A549 (cell line): ENCODE data around the gene AFMID. TPM values are rescaled to one million over a fixed set of nuclear protein-coding genes. Genes with fewer than 3 reads are reported as not detected.
A peak's percentile ranks its signal among the peaks of the same experiment; 100 is the strongest.

Experiments used
- ATAC-seq, 2 experiments: fragments of 200-7000 bp in 1 of 2; fragments of >200 bp in 1 of 2; cut with Nextera tagmentation in 1 of 2; cut with Tn5 transposase in 1 of 2; 3 replicates each; pipeline versions ENCODE4 v1.8.0 to v1.9.1; 2018 to 2020; ENCODE audit warnings: mild to moderate bottlenecking in 1 of 2, moderate library complexity in 1 of 2
- CTCF ChIA-PET: fragments of 300-600 bp; sonication (Branson Sonifier 250); formaldehyde crosslinking; extraction: SDS; loops from one replicate; lab custom pipeline; 2021; ENCODE audit warnings: antibody characterized with exemption, inconsistent platforms; lab: Yijun Ruan, JAX
- POLR2A ChIA-PET: fragments of 350-600 bp; formaldehyde crosslinking; extraction: SDS; loops from one replicate; lab custom pipeline; 2021; ENCODE audit warnings: antibody characterized with exemption, inconsistent platforms; lab: Yijun Ruan, JAX
- DNase-seq, 2 experiments: peaks; one replicate each; pipeline versions ENCODE4 v3.0.0 to v3.0.0-alpha.2; 2011 to 2016; ENCODE audit warnings: low read depth in 1 of 2, low spot score in 1 of 2
- FAIRE-seq: peaks from 2 replicates; lab custom pipeline; 2011; peaks lifted over from hg19 to GRCh38; lab: Jason Lieb, UNC
- H3K27ac ChIP-seq, 2 experiments: fragments of >200 bp; sonication (Bioruptor Twin); formaldehyde crosslinking; 3 replicates each; pipeline ENCODE4 v1.5.1; 2016 to 2017
- H3K4me1 ChIP-seq: fragments of >200 bp; sonication (Bioruptor Twin); formaldehyde crosslinking; 3 replicates; pipeline ENCODE4 v1.6.1; 2016
- H3K4me2 ChIP-seq: fragments of >200 bp; sonication (Bioruptor Twin); formaldehyde crosslinking; 3 replicates; pipeline ENCODE4 v1.6.1; 2016
- H3K4me3 ChIP-seq: fragments of >200 bp; sonication (Bioruptor Twin); formaldehyde crosslinking; 3 replicates; pipeline ENCODE4 v1.5.1; 2016
- H3K9me3 ChIP-seq: fragments of >200 bp; sonication (Bioruptor Twin); formaldehyde crosslinking; 3 replicates; pipeline ENCODE4 v1.6.1; 2016
- CHD4 ChIP-seq: fragments of 200-600 bp; sonication (generic); IDR thresholded peaks from 2 replicates; pipeline ENCODE4 v1.6.1; 2016; ENCODE audit warnings: antibody characterized with exemption, mild to moderate bottlenecking, borderline replicate concordance
- CTCF ChIP-seq: fragments of >200 bp; sonication (Bioruptor Twin); formaldehyde crosslinking; IDR thresholded peaks from 3 replicates; pipeline ENCODE4 v1.5.1; 2016
- EHF ChIP-seq: fragments of 250-450 bp; sonication (Bioruptor Pico); IDR thresholded peaks from 2 replicates; pipeline ENCODE4 v1.5.0; 2020; ENCODE audit warnings: mild to moderate bottlenecking
- ESRRA ChIP-seq: fragments of 150-350 bp; IDR thresholded peaks from 2 replicates; pipeline ENCODE4 v1.6.1; 2014; ENCODE audit warnings: mild to moderate bottlenecking, low read length, borderline replicate concordance
- HEYL ChIP-seq: fragments of 250-450 bp; sonication (Bioruptor Pico); IDR thresholded peaks from 2 replicates; pipeline ENCODE4 v1.8.0; 2021; ENCODE audit warnings: mild to moderate bottlenecking, moderate library complexity
- HOXA7 ChIP-seq: fragments of 250-450 bp; sonication (Bioruptor Pico); IDR thresholded peaks from 2 replicates; pipeline ENCODE4 v1.5.0; 2020; ENCODE audit warnings: mild to moderate bottlenecking, moderate library complexity
- JUNB ChIP-seq: fragments of >200 bp; sonication (Bioruptor Twin); formaldehyde crosslinking; IDR thresholded peaks from 2 replicates; pipeline ENCODE4 v1.6.1; 2016
- KDM1A ChIP-seq: fragments of 200-600 bp; sonication (generic); IDR thresholded peaks from 2 replicates; pipeline ENCODE4 v1.6.1; 2016; ENCODE audit warnings: low read depth, mild to moderate bottlenecking
- RARB ChIP-seq: fragments of 250-450 bp; sonication (Bioruptor Pico); IDR thresholded peaks from 2 replicates; pipeline ENCODE4 v1.8.0; 2021; ENCODE audit warnings: mild to moderate bottlenecking, moderate library complexity
- RNF2 ChIP-seq: fragments of 200-600 bp; sonication (generic); IDR thresholded peaks from 2 replicates; pipeline ENCODE4 v1.6.1; 2016; ENCODE audit warnings: low read depth, mild to moderate bottlenecking, antibody characterized with exemption, moderate library complexity, borderline replicate concordance
- SREBF2 ChIP-seq: fragments of 450-650 bp; IDR thresholded peaks from 2 replicates; pipeline ENCODE4 v1.6.1; 2014; ENCODE audit warnings: mild to moderate bottlenecking, moderate library complexity
- ZFP36 ChIP-seq: fragments of 450-650 bp; IDR thresholded peaks from 2 replicates; pipeline ENCODE4 v1.6.1; 2014; ENCODE audit warnings: borderline replicate concordance; ENCODE audit not compliant: partially characterized antibody
- WGBS: methylation state at CpG from one replicate; pipeline ENCODE4 v1.1.6; 2017; ENCODE audit errors: missing lambda C conversion rate; 5-methylcytosine and 5-hydroxymethylcytosine counted together
- polyA plus RNA-seq, 4 experiments: library from polyadenylated mRNA; depleted of rRNA in 3 of 4; stranded (reverse); fragments of >200 nt; fragmentation: RNase III in 1 of 4; extraction: RNeasy Plus Mini Kit Qiagen cat#74134 plus additional on column Dnase treatment in 1 of 4; gene quantifications; 2 replicates in 3 of 4; 3 replicates in 1 of 4; pipeline ENCODE4 v1.2.3, GENCODE V29; 2011 to 2017
- TF ChIP-seq, protein P1 (sequence below): IDR thresholded peaks from 2 replicates; pipeline ENCODE4 v1.6.1; 2012; ENCODE audit warnings: low read depth, borderline replicate concordance
- TF ChIP-seq, protein P2 (sequence below): fragments of 450-650 bp; IDR thresholded peaks from 2 replicates; pipeline ENCODE4 v1.6.1; 2014; ENCODE audit warnings: antibody characterized with exemption
- TF ChIP-seq, protein P3 (sequence below): IDR thresholded peaks from 2 replicates; pipeline ENCODE4 v1.6.1; 2012
- TF ChIP-seq, protein P4 (sequence below): fragments of >200 bp; sonication (Bioruptor Twin); formaldehyde crosslinking; IDR thresholded peaks from 3 replicates; pipeline ENCODE4 v1.6.1; 2016

AFMID gene
- polyA plus RNA-seq, 2 of the 4 experiments (the other 2 are of a cell fraction), result 33.4 to 43.4 TPM

GRCh38 chr17:78253946-78254672 lies 66.9 kb downstream of the AFMID start (continued):
- TF ChIP-seq HOXA7 (CRISPR knock-in tag) (no peak), EHF (CRISPR knock-in tag) (no peak)
- TF ChIP-seq, protein P1, sequence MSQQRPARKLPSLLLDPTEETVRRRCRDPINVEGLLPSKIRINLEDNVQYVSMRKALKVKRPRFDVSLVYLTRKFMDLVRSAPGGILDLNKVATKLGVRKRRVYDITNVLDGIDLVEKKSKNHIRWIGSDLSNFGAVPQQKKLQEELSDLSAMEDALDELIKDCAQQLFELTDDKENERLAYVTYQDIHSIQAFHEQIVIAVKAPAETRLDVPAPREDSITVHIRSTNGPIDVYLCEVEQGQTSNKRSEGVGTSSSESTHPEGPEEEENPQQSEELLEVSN, result 0 out of 2 replicates have a peak, but pooled peaks have one; percentile 42

GRCh38 chr17:78255029-78255656 lies 68.0 kb downstream of the AFMID start:
- ATAC-seq (no peak), DNase-seq (no peak), FAIRE-seq (no peak)
- CTCF ChIA-PET, result interaction anchor here (0.6 to 11.6 kb wide), 12 partner anchors 10 to 786 kb away, joined by 3 to 190 read pairs (median 6); partner anchors contain the start of gene BIRC5
- Histone ChIP-seq H3K9me3 (no peaks in the 10 kb centered on the region), H3K4me1 (peaks cover 13% of the 10 kb centered on the region), H3K27ac (no peak overlapping the region), H3K4me2 (no peak overlapping the region), H3K4me3 (no peak overlapping the region)
- TF ChIP-seq KDM1A, result no peak
- TF ChIP-seq, protein P2, sequence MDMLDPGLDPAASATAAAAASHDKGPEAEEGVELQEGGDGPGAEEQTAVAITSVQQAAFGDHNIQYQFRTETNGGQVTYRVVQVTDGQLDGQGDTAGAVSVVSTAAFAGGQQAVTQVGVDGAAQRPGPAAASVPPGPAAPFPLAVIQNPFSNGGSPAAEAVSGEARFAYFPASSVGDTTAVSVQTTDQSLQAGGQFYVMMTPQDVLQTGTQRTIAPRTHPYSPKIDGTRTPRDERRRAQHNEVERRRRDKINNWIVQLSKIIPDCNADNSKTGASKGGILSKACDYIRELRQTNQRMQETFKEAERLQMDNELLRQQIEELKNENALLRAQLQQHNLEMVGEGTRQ, result no peak
- no peak for TF ChIP-seq ZFP36
- POLR2A ChIA-PET, result interaction anchor here (1.1 kb wide), 1 partner anchor 104 kb away, joined by 4 read pairs; no protein-coding TSS in a partner anchor
- WGBS, result 80% methylated on average over 18 of the region's 18 CpGs

DNA sequence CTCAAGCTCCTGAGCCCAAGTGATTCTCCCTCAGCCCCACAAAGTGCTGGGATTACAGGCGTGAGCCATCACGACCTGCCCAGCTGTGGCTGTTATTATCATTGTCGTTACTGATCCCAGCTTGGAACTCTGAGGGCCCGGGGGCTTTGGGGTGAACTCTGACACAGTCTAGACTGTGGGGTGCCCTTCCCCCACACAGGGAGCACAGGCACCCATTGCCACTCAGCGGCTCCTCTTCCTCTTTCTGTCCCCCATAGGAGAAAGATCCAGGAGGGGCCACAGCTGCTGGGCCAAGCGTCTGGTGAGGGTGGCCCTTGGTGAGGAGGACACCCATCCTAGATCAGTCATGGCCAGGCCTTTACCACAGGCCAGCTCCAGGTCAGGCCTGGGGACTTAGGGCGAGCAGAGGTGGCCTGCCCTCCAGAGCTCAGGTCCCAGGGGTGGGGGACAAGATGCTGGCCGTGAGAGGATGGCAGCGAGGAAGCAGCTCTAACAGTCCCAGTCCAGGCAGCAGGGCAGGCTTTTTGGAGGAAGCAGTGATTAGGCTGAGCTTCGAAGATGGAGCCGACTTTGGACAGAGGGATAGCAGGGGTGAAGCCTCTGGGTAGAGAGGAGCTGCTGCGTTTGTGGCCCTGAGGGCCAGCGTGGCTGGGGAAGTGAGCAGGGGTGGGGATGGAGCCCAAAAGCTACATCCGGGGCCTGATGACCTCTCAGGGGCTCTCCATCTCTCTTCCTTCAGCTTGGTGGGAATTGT lies 69.0 kb downstream of the AFMID start:
- ChIA-PET CTCF (interaction anchor here (0.6 to 11.6 kb wide), 15 partner anchors 9 to 242 kb away, joined by 3 to 190 read pairs (median 4); partner anchors contain the start of gene BIRC5), POLR2A (no interaction called here)
- peaks cover 9% of the 10 kb centered on the region for H3K4me1 ChIP-seq
- no peaks in the 10 kb centered on the region for H3K9me3 ChIP-seq
- WGBS, result 76% methylated on average over 14 of the region's 14 CpGs
- no peak overlapping the region for H3K4me3 ChIP-seq
- no peak for FAIRE-seq
- no peak for ATAC-seq
- H3K4me2 ChIP-seq, result no peak overlapping the region
- no peak overlapping the region for H3K27ac ChIP-seq
- DNase-seq, result no peak
- no peak for TF ChIP-seq RARB (CRISPR knock-in tag)
- no peak for TF ChIP-seq EHF (CRISPR knock-in tag)
- no peak for TF ChIP-seq SREBF2
- no peak for TF ChIP-seq ESRRA
- TF ChIP-seq HEYL, result no peak
- TF ChIP-seq, protein P3, sequence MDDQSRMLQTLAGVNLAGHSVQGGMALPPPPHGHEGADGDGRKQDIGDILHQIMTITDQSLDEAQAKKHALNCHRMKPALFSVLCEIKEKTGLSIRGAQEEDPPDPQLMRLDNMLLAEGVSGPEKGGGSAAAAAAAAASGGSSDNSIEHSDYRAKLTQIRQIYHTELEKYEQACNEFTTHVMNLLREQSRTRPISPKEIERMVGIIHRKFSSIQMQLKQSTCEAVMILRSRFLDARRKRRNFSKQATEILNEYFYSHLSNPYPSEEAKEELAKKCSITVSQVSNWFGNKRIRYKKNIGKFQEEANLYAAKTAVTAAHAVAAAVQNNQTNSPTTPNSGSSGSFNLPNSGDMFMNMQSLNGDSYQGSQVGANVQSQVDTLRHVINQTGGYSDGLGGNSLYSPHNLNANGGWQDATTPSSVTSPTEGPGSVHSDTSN, result no peak
- TF ChIP-seq, all 56 proteins: peak for 0

DNA sequence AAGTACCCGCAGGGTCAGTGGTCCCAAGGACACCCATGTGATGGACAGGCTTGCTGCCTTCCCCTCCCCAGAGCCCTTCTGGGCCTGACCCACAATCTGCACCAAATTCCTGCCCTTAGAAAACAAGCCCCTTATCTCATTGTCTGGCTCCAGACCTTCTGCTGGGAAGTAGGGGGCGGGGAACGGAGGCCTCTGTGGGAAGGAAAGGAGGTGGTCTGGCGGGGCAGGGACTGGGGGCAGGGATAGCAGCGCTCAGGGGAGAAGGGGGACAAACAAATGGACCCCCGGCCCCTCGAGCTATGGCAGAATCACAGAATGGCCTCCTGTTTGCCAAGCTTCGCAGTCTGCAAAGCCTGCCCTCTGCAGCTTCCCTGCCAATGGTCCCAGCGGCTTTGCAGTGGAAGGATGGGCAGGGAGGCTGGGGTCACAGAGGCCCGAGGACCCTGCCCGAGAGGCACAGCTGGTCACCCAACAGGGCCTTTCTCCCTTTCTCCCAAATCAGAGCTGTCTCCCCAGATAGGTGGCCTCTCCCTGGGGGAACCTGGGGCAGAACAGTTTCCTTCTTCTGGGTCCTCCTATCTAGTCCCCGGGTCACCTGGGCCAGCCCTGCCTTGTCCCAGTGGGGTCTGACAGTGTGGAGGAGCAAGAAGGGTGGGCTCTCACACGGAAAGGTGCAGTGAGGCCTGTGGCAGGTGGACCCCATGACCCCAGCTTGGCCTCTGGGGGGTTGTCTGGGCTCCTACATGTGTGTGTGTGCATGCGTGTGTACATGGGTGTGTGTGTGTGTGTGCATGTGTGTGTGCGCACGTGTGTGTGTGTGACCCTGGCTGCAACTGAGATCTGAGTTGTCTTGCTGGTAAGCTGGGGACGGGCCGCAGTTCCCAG lies 69.8 kb downstream of the AFMID start:
- H3K4me1 ChIP-seq, result 0 out of 3 replicates have a peak, but pooled peaks cover 4% of the 10 kb centered on the region
- no peaks in the 10 kb centered on the region for H3K9me3 ChIP-seq
- POLR2A ChIA-PET, result interaction anchor here (0.5 kb wide), 1 partner anchor 97 kb away, joined by 4 read pairs; no protein-coding TSS in a partner anchor
- TF ChIP-seq JUNB (no peak), CTCF (no peak), RNF2 (no peak), SREBF2 (no peak), ZFP36 (no peak), CHD4 (no peak)
- TF ChIP-seq, protein P4, sequence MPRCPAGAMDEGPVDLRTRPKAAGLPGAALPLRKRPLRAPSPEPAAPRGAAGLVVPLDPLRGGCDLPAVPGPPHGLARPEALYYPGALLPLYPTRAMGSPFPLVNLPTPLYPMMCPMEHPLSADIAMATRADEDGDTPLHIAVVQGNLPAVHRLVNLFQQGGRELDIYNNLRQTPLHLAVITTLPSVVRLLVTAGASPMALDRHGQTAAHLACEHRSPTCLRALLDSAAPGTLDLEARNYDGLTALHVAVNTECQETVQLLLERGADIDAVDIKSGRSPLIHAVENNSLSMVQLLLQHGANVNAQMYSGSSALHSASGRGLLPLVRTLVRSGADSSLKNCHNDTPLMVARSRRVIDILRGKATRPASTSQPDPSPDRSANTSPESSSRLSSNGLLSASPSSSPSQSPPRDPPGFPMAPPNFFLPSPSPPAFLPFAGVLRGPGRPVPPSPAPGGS, result no peak
- TF ChIP-seq, protein P3, result no peak
- TF ChIP-seq, all 56 proteins: peak for 0
- 54% methylated on average over 18 of the region's 18 CpGs for WGBS
- ATAC-seq (no peak), DNase-seq (no peak), FAIRE-seq (no peak)
- no peak overlapping the region for H3K4me3 ChIP-seq
- H3K27ac ChIP-seq, result no peak overlapping the region
- CTCF ChIA-PET, result interaction anchor here (0.6 to 11.6 kb wide), 14 partner anchors 10 to 243 kb away, joined by 3 to 190 read pairs (median 4); partner anchors contain the start of gene BIRC5
- H3K4me2 ChIP-seq, result no peak overlapping the region
